Endodermal cell (in vitro differentiated cells): ENCODE data around the gene REXO5. TPM values are rescaled to one million over a fixed set of nuclear protein-coding genes. Genes with fewer than 3 reads are reported as not detected.
"Not testable (repeated sequence)": the region's sequence is repeated elsewhere in the genome, so short reads cannot be mapped to it uniquely, and the experiment has no call there.

Source experiments
- DNase-seq: peaks from one replicate; pipeline ENCODE4 v3.0.0-alpha.2; 2017
- H3K27ac ChIP-seq: 2 replicates; pipeline ENCODE4 v1.5.1; 2013; ENCODE audit warnings: mild to moderate bottlenecking, low read depth, low read length, moderate library complexity
- H3K27me3 ChIP-seq: 2 replicates; pipeline ENCODE4 v1.6.1; 2013; ENCODE audit warnings: mild to moderate bottlenecking, low read length, moderate library complexity; ENCODE audit not compliant: insufficient read depth, control insufficient read depth, poor library complexity, severe bottlenecking
- H3K36me3 ChIP-seq: 2 replicates; pipeline ENCODE4 v1.7.0; 2013; ENCODE audit warnings: mild to moderate bottlenecking, low read length, moderate library complexity; ENCODE audit not compliant: control insufficient read depth, insufficient read depth
- H3K4me1 ChIP-seq: one replicate; pipeline ENCODE4 v1.7.0; 2013; ENCODE audit warnings: low read length; ENCODE audit not compliant: control insufficient read depth, insufficient read depth
- H3K4me3 ChIP-seq: 2 replicates; pipeline ENCODE4 v1.5.1; 2013; ENCODE audit warnings: mild to moderate bottlenecking, low read length, moderate library complexity
- H3K9ac ChIP-seq: 2 replicates; pipeline ENCODE4 v1.6.1; 2013; ENCODE audit warnings: mild to moderate bottlenecking, low read length, moderate library complexity; ENCODE audit not compliant: poor library complexity, severe bottlenecking; ENCODE audit errors: extremely low read depth
- H3K9me3 ChIP-seq: 2 replicates; pipeline ENCODE4 v1.6.1; 2013; ENCODE audit warnings: mild to moderate bottlenecking, low read length, moderate library complexity; ENCODE audit not compliant: control insufficient read depth
- H3K27ac Mint-ChIP-seq: 2 replicates; pipeline ENCODE4 v1.8.0; 2020; ENCODE audit warnings: mixed read lengths
- H3K27me3 Mint-ChIP-seq: 2 replicates; pipeline ENCODE4 v1.8.0; 2021; ENCODE audit warnings: mild to moderate bottlenecking, mixed read lengths; ENCODE audit not compliant: insufficient read depth
- H3K36me3 Mint-ChIP-seq: 2 replicates; pipeline ENCODE4 v1.8.0; 2020; ENCODE audit warnings: low read depth, mixed read lengths
- H3K4me1 Mint-ChIP-seq: 2 replicates; pipeline ENCODE4 v1.8.0; 2020; ENCODE audit warnings: mixed read lengths
- H3K4me3 Mint-ChIP-seq: 2 replicates; pipeline ENCODE4 v1.8.0; 2020; ENCODE audit warnings: mild to moderate bottlenecking, moderate library complexity, mixed read lengths
- H3K9me3 Mint-ChIP-seq: 2 replicates; pipeline ENCODE4 v1.8.0; 2020; ENCODE audit warnings: mild to moderate bottlenecking, mixed read lengths
- CTCF ChIP-seq: fragments of 200-600 bp; sonication (generic); conservative IDR thresholded peaks from 2 replicates; pipeline ENCODE4 v1.5.0; 2021; ENCODE audit warnings: antibody characterized with exemption, mild to moderate bottlenecking
- WGBS, 2 experiments: methylation state at CpG; one replicate each; pipeline versions ENCODE4 v1.1.5 to v1.1.7; 2013; ENCODE audit warnings: missing lambda C conversion rate in 2 of 2, mixed read lengths in 1 of 2; ENCODE audit not compliant: insufficient coverage in 1 of 2, insufficient read length in 1 of 2; 5-methylcytosine and 5-hydroxymethylcytosine counted together
- total RNA-seq, 2 donors: library from RNA; stranded (reverse); fragmentation: NEBNext Ultra II Directional in 1 of 2; extraction: Animal tissue kit (Norgen Biotek cat#: 25700) in 1 of 2; gene quantifications; 2 replicates in 1 of 2; 3 replicates in 1 of 2; pipeline ENCODE4 v1.2.1, GENCODE V29; 2021

Gene REXO5
- total RNA-seq, 2 donors from 2014 or later = 4.3 to 10.2 TPM

- no peak for DNase-seq
- Mint-ChIP-seq H3K27me3 (peaks cover 4% of the 10 kb centered on the region), H3K4me3 (no peak overlapping the region), H3K36me3 (no peaks in the 10 kb centered on the region), H3K4me1 (peaks cover 6% of the 10 kb centered on the region), H3K27ac (no peak overlapping the region), H3K9me3 (peaks cover 18% of the 10 kb centered on the region)
- Histone ChIP-seq H3K9me3 (peaks cover 6% of the 10 kb centered on the region), H3K9ac (no peak overlapping the region), H3K36me3 (no peaks in the 10 kb centered on the region), H3K4me1 (no peaks in the 10 kb centered on the region), H3K27me3 (no peaks in the 10 kb centered on the region), H3K4me3 (peak overlapping the region; percentile 77), H3K27ac (no peak overlapping the region)
- 90% methylated on average over 1 of the region's 3 CpGs; no CpG with 5 or more reads in 1 of the 2 experiments for WGBS, 2 experiments
- TF ChIP-seq CTCF = no peak
These were observed 43.8 kb upstream of the REXO5 start for GRCh38 chr16:20762404-20763123.

GRCh38 chr16:20763461-20764232 is 42.7 kb upstream of the REXO5 start, which contains the start of gene ACSM3:
Gene ACSM3 (plus strand): TSS chr16:20764014. CDS start chr16:20770035, 6,021 bp downstream.
- Histone ChIP-seq H3K4me3 (peak within 1 kb of the TSS; percentile 77), H3K27ac (no peak within 1 kb of the TSS), H3K9ac (no peak within 1 kb of the TSS), H3K9me3 (peaks cover 6% of the 10 kb centered on the region), H3K27me3 (no peaks in the 10 kb centered on the region), H3K36me3 (no peaks in the 10 kb centered on the region), H3K4me1 (no peaks in the 10 kb centered on the region)
- peaks cover 18% of the 10 kb centered on the region for H3K9me3 Mint-ChIP-seq
- no peak for TF ChIP-seq CTCF
- DNase-seq = peak; percentile 90
- H3K36me3 Mint-ChIP-seq = no peaks in the 10 kb centered on the region
- peaks cover 4% of the 10 kb centered on the region for H3K27me3 Mint-ChIP-seq
- peak within 1 kb of the TSS; percentile 65 for H3K27ac Mint-ChIP-seq
- H3K4me3 Mint-ChIP-seq = peak within 1 kb of the TSS; percentile 58
- H3K4me1 Mint-ChIP-seq = peaks cover 6% of the 10 kb centered on the region
- 52 to 53% methylated on average over 8 to 10 of the region's 10 CpGs for WGBS, 2 experiments

GRCh38 chr16:20764448-20764847 is 41.9 kb upstream of the REXO5 start:
- WGBS, 2 experiments = 86% methylated on average over 1 of the region's 1 CpG; no CpG with 5 or more reads in 1 of the 2 experiments

More at GRCh38 chr16:20764448-20764847, 41.9 kb upstream of the REXO5 start:
- not testable (repeated sequence) for H3K4me1 Mint-ChIP-seq, H3K9me3 ChIP-seq, H3K27me3 Mint-ChIP-seq, H3K9ac ChIP-seq, H3K27ac ChIP-seq, H3K36me3 Mint-ChIP-seq, H3K27ac Mint-ChIP-seq, H3K27me3 ChIP-seq, H3K36me3 ChIP-seq, H3K4me1 ChIP-seq, H3K4me3 Mint-ChIP-seq, DNase-seq, H3K4me3 ChIP-seq
- H3K9me3 Mint-ChIP-seq = peaks cover 18% of the 10 kb centered on the region
